ENCODE results near the gene LRPAP1.

LRPAP1 gene

GRCh38 chr4:3531318-3531878 lies 824 bp downstream of the LRPAP1 start:
- DNase-seq (ENCODE audit: low read depth) = no peak

- no peak for DNase-seq (ENCODE audit: low read depth)
These were observed 1.5 kb downstream of the LRPAP1 start for GRCh38 chr4:3530663-3531254.

- no peak for DNase-seq (ENCODE audit: low read depth)
These were observed 2.2 kb downstream of the LRPAP1 start for GRCh38 chr4:3530051-3530450.

- DNase-seq (ENCODE audit: low read depth) = peak; percentile 33
These were observed 2.9 kb downstream of the LRPAP1 start for GRCh38 chr4:3529363-3529762.

GRCh38 chr4:3527914-3528876 lies 4.0 kb downstream of the LRPAP1 start:
- DNase-seq (ENCODE audit: low read depth) = no peak

- DNase-seq (ENCODE audit: low read depth) = no peak
These were observed 4.9 kb downstream of the LRPAP1 start for GRCh38 chr4:3527101-3527913.

- no peak for DNase-seq (ENCODE audit: low read depth)
These were observed 5.8 kb downstream of the LRPAP1 start for GRCh38 chr4:3526456-3526855.

- no peak for DNase-seq (ENCODE audit: low read depth)
These were observed 6.4 kb downstream of the LRPAP1 start for GRCh38 chr4:3525532-3526430.

- no peak for DNase-seq (ENCODE audit: low read depth)
These were observed 7.3 kb downstream of the LRPAP1 start for GRCh38 chr4:3524920-3525319.

- DNase-seq (ENCODE audit: low read depth) = no peak
These were observed 7.9 kb downstream of the LRPAP1 start for GRCh38 chr4:3524349-3524748.

GRCh38 chr4:3523628-3524221 lies 8.5 kb downstream of the LRPAP1 start:
- DNase-seq (ENCODE audit: low read depth) = no peak

GRCh38 chr4:3523146-3523627 lies 9.0 kb downstream of the LRPAP1 start:
- no peak for DNase-seq (ENCODE audit: low read depth)

- DNase-seq (ENCODE audit: low read depth) = no peak
These were observed 9.6 kb downstream of the LRPAP1 start for GRCh38 chr4:3522651-3523050.

- no peak for DNase-seq (ENCODE audit: low read depth)
These were observed 9.9 kb downstream of the LRPAP1 start for GRCh38 chr4:3522326-3522640.

GRCh38 chr4:3521621-3522325 lies 10.4 kb downstream of the LRPAP1 start:
- DNase-seq (ENCODE audit: low read depth) = no peak

GRCh38 chr4:3520796-3521600 lies 11.2 kb downstream of the LRPAP1 start:
- DNase-seq (ENCODE audit: low read depth) = no peak

GRCh38 chr4:3520276-3520675 lies 11.9 kb downstream of the LRPAP1 start:
- no peak for DNase-seq (ENCODE audit: low read depth)

GRCh38 chr4:3519468-3520264 lies 12.6 kb downstream of the LRPAP1 start:
- no peak for DNase-seq (ENCODE audit: low read depth)

Measured in fibroblast of gingiva (primary cell).